Pancreas (tissue), 10 donors: ENCODE measurements around the gene ST6GALNAC6. TPM values are rescaled to one million over a fixed set of nuclear protein-coding genes. Genes with fewer than 3 reads are reported as not detected.
A peak's percentile ranks its signal among the peaks of the same experiment; 100 is the strongest.

Experiments used
- ATAC-seq, 4 donors: fragments of 200-7000 bp; cut with Tn5 transposase; one replicate each; pipeline versions ENCODE4 v1.8.0 to v1.9.1; 2020; ENCODE audit warnings: mild to moderate bottlenecking in 4 of 4, moderate library complexity in 4 of 4
- DNase-seq, 6 donors: peaks; one replicate each; pipeline ENCODE4 v3.0.0-alpha.2; 2020
- FAIRE-seq: peaks from 2 replicates; lab custom pipeline; 2012; peaks lifted over from hg19 to GRCh38; lab: Jason Lieb, UNC
- H3K27ac ChIP-seq, 4 donors: fragments of 200-600 bp; sonication (generic); 1 replicate in 3 of 4; 2 replicates in 1 of 4; pipeline versions ENCODE4 v1.5.0 to v1.8.0; 2020
- H3K27me3 ChIP-seq, 4 donors: fragments of 200-600 bp; one replicate each; pipeline ENCODE4 v1.8.0; 2021
- H3K36me3 ChIP-seq, 3 donors: fragments of 200-600 bp; sonication (generic) in 1 of 3; one replicate each; pipeline versions ENCODE4 v1.5.0 to v1.8.0; 2020 to 2021
- H3K4me1 ChIP-seq, 3 donors: fragments of 200-600 bp; one replicate each; pipeline ENCODE4 v1.8.0; 2021
- H3K4me3 ChIP-seq, 4 donors: fragments of 200-600 bp; sonication (generic) in 2 of 4; one replicate each; pipeline versions ENCODE4 v1.5.0 to v1.8.0; 2020 to 2021
- H3K9me3 ChIP-seq, 4 donors: fragments of 200-600 bp; one replicate each; pipeline ENCODE4 v1.8.0; 2021
- CTCF ChIP-seq, 4 donors: fragments of 200-600 bp; sonication (generic) in 3 of 4; IDR thresholded peaks; one replicate each; pipeline versions ENCODE4 v1.5.0 to v1.8.0; 2021; ENCODE audit warnings: antibody characterized with exemption in 4 of 4
- WGBS, 2 donors: extraction: QIAGEN DNeasy Blood & Tissue Kit; methylation state at CpG; one replicate each; pipeline ENCODE4 v1.1.7; 2013; 5-methylcytosine and 5-hydroxymethylcytosine counted together
- intact Hi-C, 3 donors: fragments of 100-400 bp; cut with DNase I; formaldehyde crosslinking; loops; one replicate each; pipeline versions ENCODE4 v1.11.1 to v1.14.2; 2022
- polyA plus RNA-seq, 2 donors: library from polyadenylated mRNA; stranded (reverse); fragments of 200-250 nt; gene quantifications; one replicate each; pipeline ENCODE4 v1.2.3, GENCODE V29; 2013
- total RNA-seq, 6 donors: library from RNA; stranded (reverse); fragmentation: NEBNext Ultra II Directional in 4 of 6; extraction: Animal tissue kit (Norgen Biotek cat#: 25700) in 4 of 6; gene quantifications; one replicate each; pipeline versions ENCODE4 v1.2.1 to v1.2.4, GENCODE V29; 2021 to 2023
- donor health status: healthy with polysubstance abuse.
- donor health status: DM: no; HTN: no; CAD: no; lungs with moderate emphysema.
- donor health status: DM: no; HTN: no; CAD: no.
- donor health status: control.
- donor health status: control.
- donor health status: Bipolar disorder and iron deficiency.
- donor health status: DM: yes; HTN: yes; CAD: no.
- donor health status: DM: no; HTN: no; CAD: no.
- donor health status: DM: no; HTN: no; CAD: no.
- donor health status: DM: yes; HTN: yes; CAD: no.

Gene ST6GALNAC6
- total and polyA plus RNA-seq, 8 donors: 20.7 to 35.7 (median 27.0) TPM

GRCh38 chr9:127858041-127858512 lies 41.3 kb downstream of the ST6GALNAC6 start:
- no peak for FAIRE-seq

GRCh38 chr9:127857278-127857677 lies 42.1 kb downstream of the ST6GALNAC6 start:
- no peak for FAIRE-seq
- DNase-seq: peak in 1 of 6 donors; percentile 13
- no peak overlapping the region for H3K4me3 ChIP-seq
- H3K27ac ChIP-seq: peak overlapping the region in 1 of 4 donors; percentile 29
- no peaks in the 10 kb centered on the region for H3K36me3 ChIP-seq
- no peaks in the 10 kb centered on the region for H3K9me3 ChIP-seq
- ATAC-seq: no peak
- H3K27me3 ChIP-seq: no peaks in the 10 kb centered on the region
- intact Hi-C loops: no loop called here
- 44 to 77% methylated on average over 4 of the region's 4 CpGs for WGBS, 2 donors
- TF ChIP-seq CTCF (IDR thresholded peaks at IDR 0.05): no peak
- peaks cover 0 to 10% (median 0%) of the 10 kb centered on the region in 3 donors for H3K4me1 ChIP-seq

More at GRCh38 chr9:127858041-127858512, 41.3 kb downstream of the ST6GALNAC6 start:
- 9 to 17% methylated on average over 12 of the region's 12 CpGs for WGBS, 2 donors
- peaks cover 0 to 10% (median 0%) of the 10 kb centered on the region in 3 donors for H3K4me1 ChIP-seq
- H3K4me3 ChIP-seq: no peak overlapping the region
- ATAC-seq (peak; percentile 17 to 68 (median 52)), DNase-seq (peak in 4 of 6 donors; percentile 17 to 70 (median 48))
- H3K9me3 ChIP-seq: no peaks in the 10 kb centered on the region
- H3K36me3 ChIP-seq: no peaks in the 10 kb centered on the region
- no peak for TF ChIP-seq CTCF (IDR thresholded peaks at IDR 0.05)
- peak overlapping the region; percentile 29 to 52 (median 40) for H3K27ac ChIP-seq
- no peaks in the 10 kb centered on the region for H3K27me3 ChIP-seq
- intact Hi-C loops: no loop called here

- intact Hi-C loops: no loop called here
- 84 to 86% methylated on average over 8 of the region's 8 CpGs for WGBS, 2 donors
- Histone ChIP-seq H3K36me3 (no peaks in the 10 kb centered on the region), H3K4me3 (no peak overlapping the region), H3K4me1 (peaks cover 0 to 10% (median 0%) of the 10 kb centered on the region in 3 donors), H3K27me3 (no peaks in the 10 kb centered on the region), H3K9me3 (no peaks in the 10 kb centered on the region), H3K27ac (no peak overlapping the region)
- no peak for FAIRE-seq
- DNase-seq: no peak
- TF ChIP-seq CTCF (IDR thresholded peaks at IDR 0.05): no peak
- no peak for ATAC-seq
Observed at GRCh38 chr9:127856729-127857116, 42.7 kb downstream of the ST6GALNAC6 start.

- H3K4me1 ChIP-seq: peaks cover 0 to 10% (median 0%) of the 10 kb centered on the region in 3 donors
- H3K27ac ChIP-seq: no peak overlapping the region
- H3K27me3 ChIP-seq: no peaks in the 10 kb centered on the region
- intact Hi-C loops: no loop called here
- H3K36me3 ChIP-seq: no peaks in the 10 kb centered on the region
- FAIRE-seq (no peak), DNase-seq (no peak), ATAC-seq (no peak)
- no peak overlapping the region for H3K4me3 ChIP-seq
- TF ChIP-seq CTCF (IDR thresholded peaks at IDR 0.05): no peak
- WGBS, 2 donors: 68 to 75% methylated on average over 11 of the region's 11 CpGs
- no peaks in the 10 kb centered on the region for H3K9me3 ChIP-seq
Observed at GRCh38 chr9:127856094-127856728, 43.2 kb downstream of the ST6GALNAC6 start.

GRCh38 chr9:127855522-127855921 lies 43.9 kb downstream of the ST6GALNAC6 start:
- 88 to 91% methylated on average over 5 of the region's 5 CpGs for WGBS, 2 donors
- ATAC-seq: no peak
- H3K27ac ChIP-seq: no peak overlapping the region

More at GRCh38 chr9:127855522-127855921, 43.9 kb downstream of the ST6GALNAC6 start:
- Histone ChIP-seq H3K4me1 (peaks cover 0 to 10% (median 0%) of the 10 kb centered on the region in 3 donors), H3K36me3 (no peaks in the 10 kb centered on the region), H3K27me3 (no peaks in the 10 kb centered on the region), H3K9me3 (no peaks in the 10 kb centered on the region), H3K4me3 (no peak overlapping the region)
- DNase-seq: peak in 1 of 6 donors; percentile 10
- no peak for TF ChIP-seq CTCF (IDR thresholded peaks at IDR 0.05)
- intact Hi-C loops: no loop called here
- no peak for FAIRE-seq
